ENCODE measurements around the gene FGFRL1. TPM values are rescaled to one million over a fixed set of nuclear protein-coding genes. Genes with fewer than 3 reads are reported as not detected.
"Not testable (repeated sequence)": the region's sequence is repeated elsewhere in the genome, so short reads cannot be mapped to it uniquely, and the experiment has no call there.

The FGFRL1 gene
- total RNA-seq, 2 donors from 2014 or later: 61.1 to 84.0 TPM

DNA sequence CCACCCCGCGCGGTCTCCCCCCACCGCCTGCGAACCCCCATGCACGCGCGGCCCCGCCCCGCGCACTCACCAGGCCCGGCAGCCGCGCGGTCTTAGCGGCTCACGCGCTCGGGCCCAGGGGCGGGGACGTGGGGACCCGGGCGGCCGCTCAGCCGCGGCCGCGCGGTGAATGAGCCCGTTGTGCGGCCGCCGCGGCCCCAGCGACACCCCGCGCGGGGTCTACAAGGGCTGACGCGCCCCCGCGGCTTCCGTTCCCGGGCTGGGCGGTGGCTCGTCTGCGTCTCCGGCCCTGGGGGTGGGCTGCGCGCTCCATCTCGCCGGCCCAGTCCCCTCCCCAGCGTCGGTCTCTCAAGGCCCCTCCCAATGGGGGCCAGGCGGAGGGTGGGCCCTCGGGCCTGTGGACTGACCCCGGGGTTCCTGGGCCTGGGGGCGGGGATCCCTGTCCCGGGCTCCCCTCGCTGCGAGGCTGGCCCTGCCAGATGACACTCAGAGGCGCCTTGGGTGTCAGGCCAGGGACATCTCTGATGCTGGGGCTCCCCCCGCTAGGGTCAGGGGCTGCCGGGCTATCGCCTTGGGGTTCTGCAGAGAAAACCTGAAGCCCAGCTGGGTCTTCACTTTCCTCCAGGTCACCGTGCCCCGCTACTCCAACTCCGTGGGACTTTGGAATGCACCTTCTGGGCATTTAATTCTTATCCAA, 13.9 kb upstream of the FGFRL1 start:
- DNase-seq (ENCODE audit: low spot score) (no peak), ATAC-seq (ENCODE audit: insufficient number of reproducible peaks, low FRiP score, low read depth) (peak; percentile 5)
- TF ChIP-seq, protein P1, sequence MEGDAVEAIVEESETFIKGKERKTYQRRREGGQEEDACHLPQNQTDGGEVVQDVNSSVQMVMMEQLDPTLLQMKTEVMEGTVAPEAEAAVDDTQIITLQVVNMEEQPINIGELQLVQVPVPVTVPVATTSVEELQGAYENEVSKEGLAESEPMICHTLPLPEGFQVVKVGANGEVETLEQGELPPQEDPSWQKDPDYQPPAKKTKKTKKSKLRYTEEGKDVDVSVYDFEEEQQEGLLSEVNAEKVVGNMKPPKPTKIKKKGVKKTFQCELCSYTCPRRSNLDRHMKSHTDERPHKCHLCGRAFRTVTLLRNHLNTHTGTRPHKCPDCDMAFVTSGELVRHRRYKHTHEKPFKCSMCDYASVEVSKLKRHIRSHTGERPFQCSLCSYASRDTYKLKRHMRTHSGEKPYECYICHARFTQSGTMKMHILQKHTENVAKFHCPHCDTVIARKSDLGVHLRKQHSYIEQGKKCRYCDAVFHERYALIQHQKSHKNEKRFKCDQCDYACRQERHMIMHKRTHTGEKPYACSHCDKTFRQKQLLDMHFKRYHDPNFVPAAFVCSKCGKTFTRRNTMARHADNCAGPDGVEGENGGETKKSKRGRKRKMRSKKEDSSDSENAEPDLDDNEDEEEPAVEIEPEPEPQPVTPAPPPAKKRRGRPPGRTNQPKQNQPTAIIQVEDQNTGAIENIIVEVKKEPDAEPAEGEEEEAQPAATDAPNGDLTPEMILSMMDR (IDR thresholded peaks at IDR 0.05): no peak
- Histone ChIP-seq H3K9me3 (no peaks in the 10 kb centered on the region), H3K27ac (no peak overlapping the region), H3K4me1 (ENCODE audit: control insufficient read depth in 1 of 2, low read depth in 2 of 2) (peaks cover 9 to 18% of the 10 kb centered on the region in 2 donors), H3K4me3 (peak overlapping the region; percentile 49), H3K27me3 (replicated peaks; ENCODE audit: insufficient read depth) (peaks cover 5% of the 10 kb centered on the region), H3K36me3 (no peaks in the 10 kb centered on the region)

DNA sequence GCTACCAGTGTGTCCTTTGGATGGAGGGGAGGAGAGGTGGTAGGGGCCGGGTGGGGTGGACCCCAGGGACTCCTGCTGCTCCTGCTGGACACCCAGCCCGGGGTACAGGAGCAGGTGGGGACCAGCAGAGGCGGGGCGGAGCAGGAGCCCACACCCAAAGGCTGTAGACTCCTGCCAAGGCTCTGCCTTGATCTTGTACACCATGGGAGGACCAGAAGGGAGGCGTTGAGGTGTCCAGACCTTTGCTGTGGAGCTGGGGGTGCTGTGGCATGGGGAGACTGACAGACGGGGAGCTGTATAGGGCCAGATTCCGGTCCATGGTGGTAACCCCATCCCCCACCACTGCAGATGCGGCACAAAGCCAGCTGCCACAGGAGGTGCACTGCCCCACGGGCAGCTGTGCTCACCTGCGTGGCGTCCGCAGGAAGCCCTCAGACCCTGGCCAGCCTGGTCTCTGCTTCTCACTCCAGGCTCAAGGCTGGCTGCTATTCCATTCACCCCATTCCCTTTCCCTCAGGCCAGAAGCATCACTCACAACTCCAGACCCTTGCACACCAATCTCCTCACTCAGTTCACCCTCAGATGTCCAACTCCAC, 13.2 kb upstream of the FGFRL1 start:
- peaks cover 5% of the 10 kb centered on the region for H3K27me3 ChIP-seq (replicated peaks; ENCODE audit: insufficient read depth)

DNA sequence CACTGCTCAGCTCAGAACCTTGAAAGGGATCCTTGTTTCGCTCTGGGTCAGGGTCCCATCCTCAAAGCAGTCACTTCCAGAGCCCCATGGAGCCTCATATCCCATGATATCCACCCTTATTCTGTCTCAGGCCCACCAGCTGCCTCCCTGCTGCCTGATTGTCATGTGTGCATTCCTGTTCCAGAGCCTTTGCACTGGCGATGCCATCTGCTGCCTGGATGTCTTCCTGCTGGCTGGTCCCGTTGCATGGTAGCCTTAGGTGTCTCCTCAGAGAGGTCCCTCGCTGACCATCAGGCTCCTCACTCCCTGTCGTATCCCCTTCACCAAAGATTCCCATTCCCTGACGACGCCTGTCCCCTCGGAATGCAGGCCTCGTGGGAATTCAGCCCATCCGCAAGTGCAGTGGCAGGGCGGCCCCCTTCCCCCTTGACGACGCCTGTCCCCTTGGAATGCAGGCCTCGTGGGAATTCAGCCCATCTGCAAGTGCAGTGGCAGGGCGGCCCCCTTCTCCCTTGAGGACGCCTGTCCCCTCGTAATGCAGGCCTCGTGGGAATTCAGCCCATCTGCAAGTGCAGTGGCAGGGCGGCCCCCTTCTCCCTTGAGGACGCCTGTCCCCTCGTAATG, 12.1 kb upstream of the FGFRL1 start:
- DNase-seq (ENCODE audit: low spot score); H3K4me3 ChIP-seq; H3K36me3 ChIP-seq; ATAC-seq (ENCODE audit: insufficient number of reproducible peaks, low FRiP score, low read depth); H3K9me3 ChIP-seq; H3K27me3 ChIP-seq (replicated peaks; ENCODE audit: insufficient read depth); H3K27ac ChIP-seq: not testable (repeated sequence)
- H3K4me1 ChIP-seq (ENCODE audit: control insufficient read depth in 1 of 2, low read depth in 2 of 2): peaks cover 12 to 23% of the 10 kb centered on the region in 2 donors

More for the DNA sequence above, 13.2 kb upstream of the FGFRL1 start:
- H3K27ac ChIP-seq: no peak overlapping the region
- DNase-seq (ENCODE audit: low spot score) (no peak), ATAC-seq (ENCODE audit: insufficient number of reproducible peaks, low FRiP score, low read depth) (no peak)
- H3K4me3 ChIP-seq: no peak overlapping the region
- H3K4me1 ChIP-seq (ENCODE audit: control insufficient read depth in 1 of 2, low read depth in 2 of 2): peaks cover 12 to 23% of the 10 kb centered on the region in 2 donors
- no peaks in the 10 kb centered on the region for H3K9me3 ChIP-seq
- TF ChIP-seq, protein P1 (IDR thresholded peaks at IDR 0.05): no peak
- H3K36me3 ChIP-seq: no peaks in the 10 kb centered on the region

DNA sequence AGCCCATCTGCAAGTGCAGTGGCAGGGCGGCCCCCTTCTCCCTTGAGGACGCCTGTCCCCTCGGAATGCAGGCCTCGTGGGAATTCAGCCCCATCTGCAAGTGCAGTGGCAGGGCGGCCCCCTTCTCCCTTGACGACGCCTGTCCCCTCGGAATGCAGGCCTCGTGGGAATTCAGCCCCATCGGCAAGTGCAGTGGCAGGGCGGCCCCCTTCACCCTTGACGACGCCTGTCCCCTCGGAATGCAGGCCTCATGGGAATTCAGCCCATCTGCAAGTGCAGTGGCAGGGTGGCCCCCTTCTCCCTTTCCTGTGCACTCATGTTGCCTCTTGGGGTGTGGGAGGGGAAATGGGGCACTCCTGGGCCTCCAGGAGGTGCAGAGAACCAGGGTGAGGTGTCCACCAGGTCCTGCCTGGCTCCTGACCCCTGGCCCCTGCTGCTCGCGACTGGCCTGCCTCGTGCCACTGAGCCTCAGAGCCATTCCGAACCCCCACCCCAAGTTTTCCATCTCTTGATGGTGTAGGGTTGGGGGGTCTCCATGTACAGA, 11.5 kb upstream of the FGFRL1 start:
- peaks cover 5% of the 10 kb centered on the region for H3K27me3 ChIP-seq (replicated peaks; ENCODE audit: insufficient read depth)
- TF ChIP-seq, protein P1 (IDR thresholded peaks at IDR 0.05): no peak
- ATAC-seq (ENCODE audit: insufficient number of reproducible peaks, low FRiP score, low read depth): no peak

DNA sequence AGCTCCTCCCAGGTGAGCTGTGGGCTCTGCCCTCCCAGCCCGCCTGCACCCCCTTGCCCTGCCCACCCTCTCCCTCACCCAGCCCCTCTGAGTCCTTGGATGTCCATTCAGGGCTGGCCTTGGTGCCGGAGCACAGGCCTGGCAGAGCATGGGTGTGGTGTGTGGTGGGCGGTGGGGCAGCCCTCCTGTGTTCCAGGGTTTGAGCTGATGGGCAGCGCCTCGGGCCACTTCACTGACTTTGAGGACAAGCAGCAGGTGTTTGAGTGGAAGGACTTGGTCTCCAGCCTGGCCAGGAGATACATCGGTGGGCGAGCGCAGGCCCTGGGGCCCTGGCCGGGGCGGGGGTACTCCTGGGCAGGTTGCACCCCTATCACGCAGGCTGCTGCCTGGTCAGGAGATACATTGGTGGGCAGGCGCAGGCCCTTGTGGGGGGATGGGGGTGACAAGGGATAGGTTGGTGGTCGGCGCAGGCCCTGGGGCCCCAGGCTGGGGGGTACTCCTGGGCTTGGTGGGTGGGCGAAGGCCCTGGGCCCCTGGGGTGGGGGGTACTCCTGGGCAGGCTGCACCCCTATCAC, 10.7 kb upstream of the FGFRL1 start:
- ATAC-seq (ENCODE audit: insufficient number of reproducible peaks, low FRiP score, low read depth) (no peak), DNase-seq (ENCODE audit: low spot score) (no peak)
- peaks cover 5% of the 10 kb centered on the region for H3K27me3 ChIP-seq (replicated peaks; ENCODE audit: insufficient read depth)
- no peaks in the 10 kb centered on the region for H3K36me3 ChIP-seq
- TF ChIP-seq, protein P1 (IDR thresholded peaks at IDR 0.05): no peak
- H3K4me3 ChIP-seq: no peak overlapping the region
- peaks cover 12 to 23% of the 10 kb centered on the region in 2 donors for H3K4me1 ChIP-seq (ENCODE audit: control insufficient read depth in 1 of 2, low read depth in 2 of 2)
- H3K27ac ChIP-seq: no peak overlapping the region
- H3K9me3 ChIP-seq: no peaks in the 10 kb centered on the region

More for the DNA sequence above, 11.5 kb upstream of the FGFRL1 start:
- DNase-seq (ENCODE audit: low spot score): no peak
- Histone ChIP-seq H3K4me3 (no peak overlapping the region), H3K9me3 (no peaks in the 10 kb centered on the region), H3K36me3 (no peaks in the 10 kb centered on the region), H3K4me1 (ENCODE audit: control insufficient read depth in 1 of 2, low read depth in 2 of 2) (peaks cover 12 to 23% of the 10 kb centered on the region in 2 donors), H3K27ac (no peak overlapping the region)

Measured in thoracic aorta (tissue), 2 donors.